Measurements from ENCODE around the gene KCNQ1.

Gene KCNQ1

DNA sequence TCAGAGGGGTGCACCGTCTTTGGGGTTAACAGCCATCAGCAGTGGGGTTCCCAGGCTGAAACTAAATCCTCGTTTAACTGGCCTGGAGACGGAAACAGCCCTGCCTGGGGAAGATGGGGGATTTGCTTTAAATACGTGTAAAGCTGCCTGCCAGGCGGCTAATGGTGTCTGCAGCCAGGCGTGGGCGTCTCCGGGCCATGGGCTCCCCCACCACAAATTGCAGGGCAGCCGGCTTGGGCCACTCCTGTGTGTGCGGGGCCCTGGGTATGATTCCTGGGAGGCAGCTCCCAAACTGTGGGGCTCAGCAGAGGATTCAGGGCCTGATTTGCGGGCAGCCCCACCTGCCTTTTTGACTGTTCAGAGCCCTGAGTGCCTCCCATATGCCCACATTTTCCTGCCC, 110.5 kb downstream of the KCNQ1 start:
- no peaks in the 10 kb centered on the region for H3K36me3 ChIP-seq (ENCODE audit: control insufficient read depth in 2 of 2, insufficient read depth in 2 of 2, low read length in 2 of 2)
- no peak overlapping the region for H3K4me3 ChIP-seq (ENCODE audit: low read length in 2 of 2)
- no peaks in the 10 kb centered on the region for H3K4me1 ChIP-seq (ENCODE audit: control insufficient read depth, insufficient read depth, low read length)
- H3K27ac ChIP-seq (ENCODE audit: low read length) = no peak overlapping the region
- peaks cover 0 to 7% of the 10 kb centered on the region in 2 donors for H3K9me3 ChIP-seq (ENCODE audit: control insufficient read depth in 2 of 2, low read length in 2 of 2)
- no peaks in the 10 kb centered on the region for H3K27me3 ChIP-seq (ENCODE audit: control insufficient read depth in 1 of 2, insufficient read depth in 2 of 2, low read length in 2 of 2)
- no peak overlapping the region for H3K9ac ChIP-seq (ENCODE audit: low read length in 2 of 2)

DNA sequence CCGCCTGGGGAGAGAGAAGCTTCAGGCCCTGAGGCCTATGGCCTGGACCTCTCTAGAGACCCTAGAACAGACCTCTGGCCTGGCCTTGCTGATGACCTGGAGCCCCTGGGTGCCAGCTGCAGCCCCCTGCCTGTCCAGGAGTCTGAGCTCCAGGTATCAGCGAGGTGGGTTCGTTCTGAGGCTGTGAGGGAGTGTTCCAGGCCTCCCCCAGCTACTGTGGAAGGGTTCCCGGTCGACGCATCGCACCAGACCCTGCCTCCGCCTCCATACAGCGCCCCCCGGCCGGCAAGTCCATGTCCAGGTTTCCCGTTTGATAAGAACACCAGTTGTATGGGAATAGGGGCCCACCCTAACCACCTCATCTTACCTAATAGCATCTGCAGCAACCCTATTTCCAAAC, 111.1 kb downstream of the KCNQ1 start:
- Histone ChIP-seq H3K27ac (ENCODE audit: low read length) (no peak overlapping the region), H3K4me1 (ENCODE audit: control insufficient read depth, insufficient read depth, low read length) (no peaks in the 10 kb centered on the region), H3K36me3 (ENCODE audit: control insufficient read depth in 2 of 2, insufficient read depth in 2 of 2, low read length in 2 of 2) (no peaks in the 10 kb centered on the region), H3K9me3 (ENCODE audit: control insufficient read depth in 2 of 2, low read length in 2 of 2) (peaks cover 0 to 7% of the 10 kb centered on the region in 2 donors), H3K27me3 (ENCODE audit: control insufficient read depth in 1 of 2, insufficient read depth in 2 of 2, low read length in 2 of 2) (no peaks in the 10 kb centered on the region), H3K9ac (ENCODE audit: low read length in 2 of 2) (no peak overlapping the region), H3K4me3 (ENCODE audit: low read length in 2 of 2) (no peak overlapping the region)

DNA sequence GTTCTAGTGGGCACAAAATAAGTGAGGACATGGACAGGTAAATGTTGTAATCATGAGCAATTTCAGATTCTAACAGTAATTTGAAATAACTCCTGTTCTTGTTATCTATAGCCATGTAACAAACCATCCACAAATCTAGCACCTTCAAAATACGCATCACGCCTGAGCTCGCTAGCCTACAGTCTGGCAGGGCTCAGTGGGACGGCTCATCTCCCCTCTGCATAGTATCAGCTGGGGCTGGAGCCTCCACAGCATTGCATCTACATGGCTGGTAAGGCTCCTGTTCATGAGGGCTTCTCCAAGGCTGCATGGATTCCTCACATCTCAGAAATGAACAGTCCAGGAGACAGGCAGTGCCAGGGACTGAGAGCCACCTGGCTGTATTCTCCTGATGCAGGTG, 112.6 kb downstream of the KCNQ1 start:
- Histone ChIP-seq H3K9me3 (ENCODE audit: control insufficient read depth in 2 of 2, low read length in 2 of 2) (peaks cover 0 to 7% of the 10 kb centered on the region in 2 donors), H3K9ac (ENCODE audit: low read length in 2 of 2) (no peak overlapping the region), H3K27ac (ENCODE audit: low read length) (no peak overlapping the region), H3K27me3 (ENCODE audit: control insufficient read depth in 1 of 2, insufficient read depth in 2 of 2, low read length in 2 of 2) (no peaks in the 10 kb centered on the region), H3K4me3 (ENCODE audit: low read length in 2 of 2) (no peak overlapping the region), H3K4me1 (ENCODE audit: control insufficient read depth, insufficient read depth, low read length) (no peaks in the 10 kb centered on the region), H3K36me3 (ENCODE audit: control insufficient read depth in 2 of 2, insufficient read depth in 2 of 2, low read length in 2 of 2) (no peaks in the 10 kb centered on the region)

DNA sequence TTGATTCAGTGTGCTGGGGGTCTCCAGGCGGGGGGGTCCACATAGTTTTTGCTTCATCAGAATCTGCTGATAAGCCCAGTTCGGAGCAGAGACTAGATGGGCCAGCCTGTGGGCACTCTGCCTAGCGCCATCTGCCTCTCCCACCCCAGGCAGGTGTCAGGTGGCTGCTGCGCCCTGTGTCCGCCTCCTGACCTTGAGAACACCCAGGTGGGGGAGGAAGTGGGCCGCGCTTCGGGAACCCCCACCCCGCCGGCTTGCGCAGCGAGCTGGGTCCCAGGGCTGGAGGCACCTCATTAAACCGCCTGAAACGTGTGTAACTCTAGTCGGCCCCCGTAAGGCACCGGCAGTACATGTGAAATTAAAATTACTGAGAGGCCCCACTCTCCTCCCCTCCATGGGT, 113.6 kb downstream of the KCNQ1 start:
- Histone ChIP-seq H3K4me1 (ENCODE audit: control insufficient read depth, insufficient read depth, low read length) (no peaks in the 10 kb centered on the region), H3K27me3 (ENCODE audit: control insufficient read depth in 1 of 2, insufficient read depth in 2 of 2, low read length in 2 of 2) (no peaks in the 10 kb centered on the region), H3K4me3 (ENCODE audit: low read length in 2 of 2) (no peak overlapping the region), H3K9ac (ENCODE audit: low read length in 2 of 2) (no peak overlapping the region), H3K27ac (ENCODE audit: low read length) (no peak overlapping the region), H3K9me3 (ENCODE audit: control insufficient read depth in 2 of 2, low read length in 2 of 2) (peaks cover 0 to 7% of the 10 kb centered on the region in 2 donors), H3K36me3 (ENCODE audit: control insufficient read depth in 2 of 2, insufficient read depth in 2 of 2, low read length in 2 of 2) (no peaks in the 10 kb centered on the region)

DNA sequence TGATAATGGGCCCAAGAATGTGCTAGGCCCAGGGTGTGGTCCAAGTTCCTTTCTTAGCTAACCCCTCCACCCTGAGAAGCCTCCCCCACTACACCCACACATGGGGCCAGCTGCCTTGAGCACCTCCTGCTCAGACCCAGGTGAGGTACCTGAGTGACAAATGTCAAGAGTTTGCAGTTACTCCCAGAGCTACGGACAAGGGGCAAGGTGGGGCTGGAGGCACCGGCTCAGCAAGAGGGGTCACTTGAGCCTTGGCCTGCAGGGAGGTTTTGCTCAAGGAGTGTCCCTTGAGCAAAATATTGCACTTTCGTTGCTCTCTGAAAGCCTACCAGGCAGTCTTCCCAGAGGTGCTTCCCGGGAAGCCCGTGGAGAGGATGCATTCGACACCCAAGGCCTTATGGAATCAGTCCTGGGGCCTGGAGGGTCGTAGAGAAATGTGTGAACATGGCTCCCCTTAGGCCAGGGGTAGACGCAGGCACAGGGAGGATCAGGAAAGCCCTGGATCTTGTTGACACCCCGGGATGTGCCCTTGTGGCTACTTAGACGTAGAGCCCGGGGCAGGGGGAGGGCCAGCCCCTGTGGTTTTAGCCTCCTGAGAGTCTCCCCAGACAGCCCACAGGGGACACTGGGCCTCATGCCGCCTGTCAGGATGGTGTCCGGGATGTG, 114.2 kb downstream of the KCNQ1 start:
- Histone ChIP-seq H3K9me3 (ENCODE audit: control insufficient read depth in 2 of 2, low read length in 2 of 2) (peaks cover 0 to 7% of the 10 kb centered on the region in 2 donors), H3K27ac (ENCODE audit: low read length) (no peak overlapping the region)

DNA sequence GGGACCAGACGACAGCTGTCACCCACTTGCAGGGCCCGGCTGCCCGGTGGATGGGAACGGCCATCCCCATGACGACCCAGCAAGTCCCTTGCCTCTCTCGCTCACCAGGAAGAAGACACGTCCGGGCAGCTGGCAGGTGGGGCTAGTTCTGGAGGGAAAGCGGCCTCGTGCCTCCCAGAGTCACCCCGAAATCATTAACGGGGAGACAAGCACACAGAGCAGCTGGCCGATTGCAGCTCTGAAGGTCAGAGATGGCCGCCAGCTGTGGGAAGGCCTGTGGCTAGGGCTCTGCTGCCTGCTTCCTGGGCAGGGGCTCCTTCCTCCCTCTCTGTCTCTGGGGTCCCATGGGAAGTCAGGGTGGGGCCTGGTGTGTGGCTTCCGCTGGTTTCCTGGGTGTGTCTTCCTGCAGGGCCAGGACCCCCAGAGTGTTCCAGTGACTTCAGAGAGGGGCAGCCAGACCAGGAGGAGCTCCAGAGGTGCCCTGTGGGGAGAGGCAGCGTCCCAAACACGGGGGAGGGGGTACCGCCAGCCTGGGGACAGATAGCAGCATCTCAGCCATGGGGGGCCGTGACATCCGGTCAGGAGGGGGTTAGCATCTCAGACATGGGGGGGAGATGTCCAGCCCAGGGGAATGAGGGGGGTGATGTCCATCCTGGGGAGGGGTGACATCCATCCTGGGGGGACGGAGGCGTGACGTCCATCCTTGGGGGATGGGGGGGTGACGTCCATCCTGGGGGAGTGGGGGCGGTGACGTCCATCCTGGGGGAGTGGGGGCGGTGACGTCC, 114.9 kb downstream of the KCNQ1 start:
- H3K4me3 ChIP-seq (ENCODE audit: low read length in 2 of 2) = no peak overlapping the region
- peaks cover 0 to 7% of the 10 kb centered on the region in 2 donors for H3K9me3 ChIP-seq (ENCODE audit: control insufficient read depth in 2 of 2, low read length in 2 of 2)
- no peaks in the 10 kb centered on the region for H3K36me3 ChIP-seq (ENCODE audit: control insufficient read depth in 2 of 2, insufficient read depth in 2 of 2, low read length in 2 of 2)
- no peak overlapping the region for H3K27ac ChIP-seq (ENCODE audit: low read length)
- H3K4me1 ChIP-seq (ENCODE audit: control insufficient read depth, insufficient read depth, low read length) = no peaks in the 10 kb centered on the region
- H3K27me3 ChIP-seq (ENCODE audit: control insufficient read depth in 1 of 2, insufficient read depth in 2 of 2, low read length in 2 of 2) = no peaks in the 10 kb centered on the region
- H3K9ac ChIP-seq (ENCODE audit: low read length in 2 of 2) = no peak overlapping the region

More for the DNA sequence above, 114.2 kb downstream of the KCNQ1 start:
- no peak overlapping the region for H3K4me3 ChIP-seq (ENCODE audit: low read length in 2 of 2)
- H3K36me3 ChIP-seq (ENCODE audit: control insufficient read depth in 2 of 2, insufficient read depth in 2 of 2, low read length in 2 of 2) = no peaks in the 10 kb centered on the region
- H3K9ac ChIP-seq (ENCODE audit: low read length in 2 of 2) = no peak overlapping the region
- H3K4me1 ChIP-seq (ENCODE audit: control insufficient read depth, insufficient read depth, low read length) = no peaks in the 10 kb centered on the region
- no peaks in the 10 kb centered on the region for H3K27me3 ChIP-seq (ENCODE audit: control insufficient read depth in 1 of 2, insufficient read depth in 2 of 2, low read length in 2 of 2)

DNA sequence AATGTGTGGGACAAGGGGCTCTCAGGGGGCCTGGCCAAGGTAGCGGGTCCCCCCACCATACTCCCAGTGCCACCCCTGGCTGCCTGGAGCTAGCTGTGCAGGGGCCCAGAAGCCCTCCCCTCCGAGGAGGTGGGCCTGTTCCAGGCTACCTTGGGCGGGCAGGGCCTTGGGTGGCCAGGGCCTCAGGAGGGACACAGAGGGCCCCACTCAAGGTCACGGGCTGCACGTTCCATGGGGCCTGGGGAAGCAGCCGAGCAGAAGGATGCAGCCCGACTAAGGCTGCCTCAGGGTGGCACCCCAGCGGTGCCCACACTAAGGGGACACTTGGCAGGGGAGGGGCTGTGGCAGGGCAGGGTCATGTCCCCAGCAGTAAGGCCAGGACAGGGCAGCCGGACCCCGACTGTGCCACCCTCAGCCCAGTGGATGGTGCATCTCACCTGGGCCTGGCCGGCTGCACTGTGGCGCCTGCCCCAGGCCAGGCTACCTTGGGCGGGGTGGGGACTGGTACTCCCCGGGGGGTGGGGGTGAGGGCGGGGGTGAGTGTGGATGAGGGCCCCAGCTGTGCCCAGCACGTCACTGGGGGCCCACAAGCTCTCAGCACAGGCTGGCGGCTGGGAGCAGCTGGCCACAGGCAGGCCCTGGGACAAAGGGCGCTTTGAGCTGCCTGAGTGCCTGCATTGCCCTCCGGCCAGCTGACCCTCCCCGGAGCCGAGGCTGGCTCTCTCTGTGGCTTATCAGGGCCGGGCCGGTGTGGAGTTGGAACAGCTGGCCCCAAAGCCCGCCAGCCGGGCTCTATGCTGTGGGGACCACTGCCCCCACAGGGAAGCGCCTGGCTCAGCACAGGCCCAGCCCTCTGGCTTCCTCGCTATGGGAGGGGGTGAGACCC, 117.1 kb downstream of the KCNQ1 start:
- no peak overlapping the region for H3K9ac ChIP-seq (ENCODE audit: low read length in 2 of 2)
- no peaks in the 10 kb centered on the region for H3K4me1 ChIP-seq (ENCODE audit: control insufficient read depth, insufficient read depth, low read length)
- H3K27ac ChIP-seq (ENCODE audit: low read length) = no peak overlapping the region
- no peak overlapping the region for H3K4me3 ChIP-seq (ENCODE audit: low read length in 2 of 2)
- H3K36me3 ChIP-seq (ENCODE audit: control insufficient read depth in 2 of 2, insufficient read depth in 2 of 2, low read length in 2 of 2) = no peaks in the 10 kb centered on the region
- no peaks in the 10 kb centered on the region for H3K27me3 ChIP-seq (ENCODE audit: control insufficient read depth in 1 of 2, insufficient read depth in 2 of 2, low read length in 2 of 2)
- peaks cover 0 to 7% of the 10 kb centered on the region in 2 donors for H3K9me3 ChIP-seq (ENCODE audit: control insufficient read depth in 2 of 2, low read length in 2 of 2)

DNA sequence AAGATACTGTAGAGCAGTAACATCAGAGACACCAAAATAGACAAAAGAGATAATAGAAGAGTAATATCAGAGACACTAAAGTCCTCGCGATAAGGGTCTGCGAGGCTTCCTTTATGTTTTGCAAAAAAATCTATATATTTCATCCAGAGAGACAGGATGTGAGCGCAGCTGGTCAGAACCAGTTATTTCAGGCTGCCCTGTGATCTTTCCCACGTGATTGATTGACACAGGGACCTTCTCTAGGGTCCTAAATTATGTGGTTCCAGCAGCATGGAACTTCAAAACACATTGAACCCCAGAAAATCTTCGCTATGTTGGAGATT, 118.0 kb downstream of the KCNQ1 start:
- Histone ChIP-seq H3K27me3 (ENCODE audit: control insufficient read depth in 1 of 2, insufficient read depth in 2 of 2, low read length in 2 of 2) (no peaks in the 10 kb centered on the region), H3K4me1 (ENCODE audit: control insufficient read depth, insufficient read depth, low read length) (no peaks in the 10 kb centered on the region), H3K4me3 (ENCODE audit: low read length in 2 of 2) (no peak overlapping the region), H3K27ac (ENCODE audit: low read length) (no peak overlapping the region), H3K9ac (ENCODE audit: low read length in 2 of 2) (no peak overlapping the region), H3K9me3 (ENCODE audit: control insufficient read depth in 2 of 2, low read length in 2 of 2) (peaks cover 0 to 2% of the 10 kb centered on the region in 2 donors), H3K36me3 (ENCODE audit: control insufficient read depth in 2 of 2, insufficient read depth in 2 of 2, low read length in 2 of 2) (no peaks in the 10 kb centered on the region)

DNA sequence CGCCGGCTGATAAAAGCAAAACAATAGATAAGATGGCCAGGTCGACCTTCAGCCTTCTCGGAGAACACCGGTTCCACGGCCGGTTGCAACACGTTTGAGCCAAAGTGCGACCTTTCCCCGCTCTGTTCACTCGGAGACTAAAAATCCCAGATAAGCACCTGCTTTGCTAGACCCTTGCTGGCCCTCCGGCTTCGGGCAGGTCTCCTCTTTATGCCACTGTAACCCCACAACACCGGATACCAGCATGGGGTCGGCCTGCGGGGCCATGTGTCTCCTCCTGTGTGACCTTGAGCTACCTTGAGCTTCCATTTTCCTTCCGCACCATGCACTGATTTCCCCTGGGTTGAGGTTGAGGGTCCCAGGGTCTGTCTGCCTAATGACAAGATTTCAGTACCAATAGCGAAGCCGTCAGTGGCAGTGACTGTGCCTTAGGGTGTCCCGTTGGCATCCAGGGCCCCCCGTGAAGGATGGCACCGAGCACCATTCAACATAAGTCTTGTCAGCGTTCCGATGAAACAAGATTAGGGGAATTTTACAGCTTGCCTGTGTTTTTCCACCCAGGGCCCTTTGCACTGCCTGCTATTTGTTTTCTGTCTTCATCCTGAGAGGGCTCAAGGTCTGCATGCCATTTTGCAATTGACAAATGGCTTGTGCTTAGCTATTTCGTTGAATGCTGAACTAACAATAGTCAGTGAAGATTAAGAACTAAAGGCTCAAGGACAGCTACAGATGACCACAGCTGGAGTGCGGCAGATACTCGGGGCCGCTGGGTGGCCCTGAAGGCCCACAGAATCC, 118.6 kb downstream of the KCNQ1 start:
- no peaks in the 10 kb centered on the region for H3K36me3 ChIP-seq (ENCODE audit: control insufficient read depth in 2 of 2, insufficient read depth in 2 of 2, low read length in 2 of 2)
- no peak overlapping the region for H3K27ac ChIP-seq (ENCODE audit: low read length)
- H3K9ac ChIP-seq (ENCODE audit: low read length in 2 of 2) = no peak overlapping the region
- H3K27me3 ChIP-seq (ENCODE audit: control insufficient read depth in 1 of 2, insufficient read depth in 2 of 2, low read length in 2 of 2) = no peaks in the 10 kb centered on the region
- no peak overlapping the region for H3K4me3 ChIP-seq (ENCODE audit: low read length in 2 of 2)
- no peaks in the 10 kb centered on the region for H3K9me3 ChIP-seq (ENCODE audit: control insufficient read depth in 2 of 2, low read length in 2 of 2)
- H3K4me1 ChIP-seq (ENCODE audit: control insufficient read depth, insufficient read depth, low read length) = no peaks in the 10 kb centered on the region

DNA sequence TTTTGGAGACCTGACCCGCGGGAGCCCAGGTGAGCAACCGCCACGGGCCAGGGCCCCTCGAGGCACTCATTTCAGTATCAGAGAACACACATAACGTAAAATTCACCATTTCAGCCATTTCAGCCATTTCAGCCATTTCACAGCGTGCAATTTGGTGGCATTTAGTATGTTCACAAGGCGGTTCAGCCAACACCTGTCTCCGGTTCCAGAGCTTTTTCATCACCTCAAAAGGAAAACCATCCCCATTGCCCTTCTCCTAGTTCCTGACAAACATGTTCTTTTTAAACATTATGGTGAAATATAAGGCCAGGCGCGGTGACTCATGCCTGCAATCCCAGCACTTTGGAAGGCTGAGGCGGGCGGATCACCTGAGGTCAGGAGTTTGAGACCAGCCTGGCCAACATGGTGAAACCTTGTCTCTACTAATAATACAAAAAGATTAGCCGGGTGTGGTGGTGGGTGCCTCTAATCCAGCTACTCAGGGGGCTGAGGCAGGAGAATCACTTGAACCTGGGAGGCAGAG, 119.3 kb downstream of the KCNQ1 start:
- H3K4me3 ChIP-seq (ENCODE audit: low read length in 2 of 2) = no peak overlapping the region
- no peaks in the 10 kb centered on the region for H3K36me3 ChIP-seq (ENCODE audit: control insufficient read depth in 2 of 2, insufficient read depth in 2 of 2, low read length in 2 of 2)
- H3K9me3 ChIP-seq (ENCODE audit: control insufficient read depth in 2 of 2, low read length in 2 of 2) = no peaks in the 10 kb centered on the region
- no peaks in the 10 kb centered on the region for H3K27me3 ChIP-seq (ENCODE audit: control insufficient read depth in 1 of 2, insufficient read depth in 2 of 2, low read length in 2 of 2)
- H3K9ac ChIP-seq (ENCODE audit: low read length in 2 of 2) = no peak overlapping the region
- no peak overlapping the region for H3K27ac ChIP-seq (ENCODE audit: low read length)
- no peaks in the 10 kb centered on the region for H3K4me1 ChIP-seq (ENCODE audit: control insufficient read depth, insufficient read depth, low read length)
